ENCODE results near the gene ZYG11B. TPM values are rescaled to one million over a fixed set of nuclear protein-coding genes. Genes with fewer than 3 reads are reported as not detected.

Gene ZYG11B
- total and polyA plus RNA-seq, 9 of the 15 experiments (the other 6 are each of a cell fraction or from before 2014, with no cell fraction given): 4.9 to 22.2 (median 12.2) TPM

GRCh38 chr1:52759908-52760307 lies 33.7 kb downstream of the ZYG11B start:
- no peak overlapping the region for H2AFZ ChIP-seq (ENCODE audit: low read depth, low read length)
- POLR2A ChIA-PET: no interaction called here
- ATAC-seq (no peak), FAIRE-seq (no peak), DNase-seq (ENCODE audit: extremely low read depth in 1 of 4, low spot score in 3 of 4) (no peak)
- H3K9ac ChIP-seq (ENCODE audit: insufficient read depth in 1 of 2, low read depth in 2 of 2, low read length in 2 of 2): no peak overlapping the region
- H3K36me3 ChIP-seq (ENCODE audit: control insufficient read depth, insufficient read depth, low read length): peaks cover 8% of the 10 kb centered on the region; the same call in 1 of the 3 replicates
- no peaks in the 10 kb centered on the region for H3K9me1 ChIP-seq (ENCODE audit: control insufficient read depth, insufficient read depth, low read length)
- in situ Hi-C loops (cut with MboI): no loop called here
- TF ChIP-seq POU5F1 (IDR thresholded peaks at IDR 0.05; ENCODE audit: borderline replicate concordance, low read depth, low read length, partially characterized antibody) (no peak), ERF (CRISPR knock-in tag; IDR thresholded peaks at IDR 0.05) (no peak), MEF2D (tag; conservative IDR thresholded peaks at IDR 0.05; ENCODE audit: low read depth) (no peak), TCF15 (CRISPR knock-in tag; IDR thresholded peaks at IDR 0.05) (no peak)
- TF ChIP-seq, protein P1, sequence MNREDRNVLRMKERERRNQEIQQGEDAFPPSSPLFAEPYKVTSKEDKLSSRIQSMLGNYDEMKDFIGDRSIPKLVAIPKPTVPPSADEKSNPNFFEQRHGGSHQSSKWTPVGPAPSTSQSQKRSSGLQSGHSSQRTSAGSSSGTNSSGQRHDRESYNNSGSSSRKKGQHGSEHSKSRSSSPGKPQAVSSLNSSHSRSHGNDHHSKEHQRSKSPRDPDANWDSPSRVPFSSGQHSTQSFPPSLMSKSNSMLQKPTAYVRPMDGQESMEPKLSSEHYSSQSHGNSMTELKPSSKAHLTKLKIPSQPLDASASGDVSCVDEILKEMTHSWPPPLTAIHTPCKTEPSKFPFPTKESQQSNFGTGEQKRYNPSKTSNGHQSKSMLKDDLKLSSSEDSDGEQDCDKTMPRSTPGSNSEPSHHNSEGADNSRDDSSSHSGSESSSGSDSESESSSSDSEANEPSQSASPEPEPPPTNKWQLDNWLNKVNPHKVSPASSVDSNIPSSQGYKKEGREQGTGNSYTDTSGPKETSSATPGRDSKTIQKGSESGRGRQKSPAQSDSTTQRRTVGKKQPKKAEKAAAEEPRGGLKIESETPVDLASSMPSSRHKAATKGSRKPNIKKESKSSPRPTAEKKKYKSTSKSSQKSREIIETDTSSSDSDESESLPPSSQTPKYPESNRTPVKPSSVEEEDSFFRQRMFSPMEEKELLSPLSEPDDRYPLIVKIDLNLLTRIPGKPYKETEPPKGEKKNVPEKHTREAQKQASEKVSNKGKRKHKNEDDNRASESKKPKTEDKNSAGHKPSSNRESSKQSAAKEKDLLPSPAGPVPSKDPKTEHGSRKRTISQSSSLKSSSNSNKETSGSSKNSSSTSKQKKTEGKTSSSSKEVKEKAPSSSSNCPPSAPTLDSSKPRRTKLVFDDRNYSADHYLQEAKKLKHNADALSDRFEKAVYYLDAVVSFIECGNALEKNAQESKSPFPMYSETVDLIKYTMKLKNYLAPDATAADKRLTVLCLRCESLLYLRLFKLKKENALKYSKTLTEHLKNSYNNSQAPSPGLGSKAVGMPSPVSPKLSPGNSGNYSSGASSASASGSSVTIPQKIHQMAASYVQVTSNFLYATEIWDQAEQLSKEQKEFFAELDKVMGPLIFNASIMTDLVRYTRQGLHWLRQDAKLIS (CRISPR knock-in tag; IDR thresholded peaks at IDR 0.05): no peak
- H3K4me1 ChIP-seq (replicated peaks in 1 of 2; ENCODE audit: control insufficient read depth in 2 of 2, insufficient read depth in 2 of 2, low read length in 2 of 2): no peaks in the 10 kb centered on the region
- CTCF ChIA-PET (ENCODE audit: low intra/inter-chr PET ratio): no interaction called here
- H4K20me1 ChIP-seq (replicated peaks; ENCODE audit: control insufficient read depth, insufficient read depth, low read length): no peaks in the 10 kb centered on the region
- no peak overlapping the region for H3K4me3 ChIP-seq
- no peak overlapping the region for H3K4me2 ChIP-seq (ENCODE audit: insufficient read depth, low read length)
- 86% methylated on average over 10 of the region's 10 CpGs for WGBS (ENCODE audit: insufficient coverage, low coverage, missing lambda C conversion rate)
- H3K79me2 ChIP-seq (ENCODE audit: control insufficient read depth, insufficient read depth, low read length): no peaks in the 10 kb centered on the region
- no TSS peak for BruUV-seq (replicated peaks)
- intact Hi-C loops (cut with micrococcal nuclease): no loop called here
- H3K9me3 ChIP-seq (replicated peaks; ENCODE audit: control insufficient read depth, insufficient read depth, low read depth, low read length): no peaks in the 10 kb centered on the region
- H3K27ac ChIP-seq (ENCODE audit: extremely low read depth, low read depth, low read length): no peak overlapping the region
- H3K27me3 ChIP-seq (ENCODE audit: control insufficient read depth in 2 of 2, insufficient read depth in 2 of 2, low read length in 2 of 2): no peaks in the 10 kb centered on the region

All from K562 (cell line).